ENCODE measurements around the gene ERFL.

DNA sequence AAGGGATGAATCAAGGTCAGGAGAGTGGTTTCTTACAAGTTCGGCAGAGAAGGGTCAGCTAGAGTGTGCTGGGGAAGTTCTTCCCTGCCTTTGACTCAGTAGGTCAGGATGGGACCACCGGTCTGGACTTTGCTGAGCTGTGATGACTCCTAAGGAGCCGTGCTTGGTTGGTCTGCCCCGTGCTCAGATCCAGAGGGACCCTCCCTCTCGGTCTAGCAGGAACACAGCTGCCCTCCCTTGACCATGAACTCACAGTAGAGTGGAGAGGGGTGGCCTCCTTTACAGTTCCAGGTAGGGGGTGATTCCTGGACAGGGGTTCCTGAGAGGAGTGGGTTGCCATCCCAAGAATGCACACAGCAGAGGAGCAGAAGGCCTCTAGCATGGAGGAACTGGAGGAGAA lies 63.9 kb downstream of the ERFL start:
- TF ChIP-seq, protein P1, sequence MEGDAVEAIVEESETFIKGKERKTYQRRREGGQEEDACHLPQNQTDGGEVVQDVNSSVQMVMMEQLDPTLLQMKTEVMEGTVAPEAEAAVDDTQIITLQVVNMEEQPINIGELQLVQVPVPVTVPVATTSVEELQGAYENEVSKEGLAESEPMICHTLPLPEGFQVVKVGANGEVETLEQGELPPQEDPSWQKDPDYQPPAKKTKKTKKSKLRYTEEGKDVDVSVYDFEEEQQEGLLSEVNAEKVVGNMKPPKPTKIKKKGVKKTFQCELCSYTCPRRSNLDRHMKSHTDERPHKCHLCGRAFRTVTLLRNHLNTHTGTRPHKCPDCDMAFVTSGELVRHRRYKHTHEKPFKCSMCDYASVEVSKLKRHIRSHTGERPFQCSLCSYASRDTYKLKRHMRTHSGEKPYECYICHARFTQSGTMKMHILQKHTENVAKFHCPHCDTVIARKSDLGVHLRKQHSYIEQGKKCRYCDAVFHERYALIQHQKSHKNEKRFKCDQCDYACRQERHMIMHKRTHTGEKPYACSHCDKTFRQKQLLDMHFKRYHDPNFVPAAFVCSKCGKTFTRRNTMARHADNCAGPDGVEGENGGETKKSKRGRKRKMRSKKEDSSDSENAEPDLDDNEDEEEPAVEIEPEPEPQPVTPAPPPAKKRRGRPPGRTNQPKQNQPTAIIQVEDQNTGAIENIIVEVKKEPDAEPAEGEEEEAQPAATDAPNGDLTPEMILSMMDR (IDR thresholded peaks at IDR 0.05), result no peak
- no peak for TF ChIP-seq POLR2A (IDR thresholded peaks at IDR 0.05)

Data from adrenal gland (tissue), 5 donors.